HL-60 (cell line): ENCODE results near the gene ITGA2B.

Source experiments
- DNase-seq, 2 experiments: peaks; one replicate each; pipeline ENCODE4 v3.0.0-alpha.2; 2010 to 2020; ENCODE audit warnings: low read depth in 1 of 2, low spot score in 1 of 2
- H3K27ac ChIP-seq: fragments of 250-450 bp; sonication (Bioruptor Pico); replicated peaks from 2 replicates; pipeline ENCODE4 v1.5.1; 2020; ENCODE audit warnings: mild to moderate bottlenecking, moderate library complexity
- H3K27me3 ChIP-seq: fragments of 250-450 bp; sonication (Bioruptor Pico); 2 replicates; pipeline ENCODE4 v1.5.1; 2021; ENCODE audit warnings: mild to moderate bottlenecking, moderate library complexity; ENCODE audit not compliant: insufficient read depth, poor library complexity, severe bottlenecking
- H3K4me3 ChIP-seq: replicated peaks from 2 replicates; pipeline ENCODE4 v1.5.1; 2011; ENCODE audit warnings: mild to moderate bottlenecking, control low read depth, low read length; ENCODE audit not compliant: insufficient read depth
- GABPA ChIP-seq: IDR thresholded peaks from 2 replicates; pipeline ENCODE4 v1.6.1; 2012; ENCODE audit warnings: low read depth
- POLR2AphosphoS5 ChIP-seq: IDR thresholded peaks from 2 replicates; pipeline ENCODE4 v1.6.1; 2012; ENCODE audit warnings: low read depth
- SPI1 ChIP-seq: IDR thresholded peaks from 2 replicates; pipeline ENCODE4 v1.6.1; 2012; ENCODE audit warnings: low read depth, mild to moderate bottlenecking, borderline replicate concordance
- TF ChIP-seq, protein P1 (sequence below): IDR thresholded peaks from one replicate; pipeline ENCODE4 v1.5.1; 2011; ENCODE audit warnings: low read length, control low read depth, inconsistent platforms; ENCODE audit not compliant: insufficient read depth
- TF ChIP-seq, protein P2 (sequence below): IDR thresholded peaks from 2 replicates; pipeline ENCODE4 v1.6.1; 2012; ENCODE audit warnings: low read depth; ENCODE audit not compliant: insufficient replicate concordance

Gene ITGA2B

DNA sequence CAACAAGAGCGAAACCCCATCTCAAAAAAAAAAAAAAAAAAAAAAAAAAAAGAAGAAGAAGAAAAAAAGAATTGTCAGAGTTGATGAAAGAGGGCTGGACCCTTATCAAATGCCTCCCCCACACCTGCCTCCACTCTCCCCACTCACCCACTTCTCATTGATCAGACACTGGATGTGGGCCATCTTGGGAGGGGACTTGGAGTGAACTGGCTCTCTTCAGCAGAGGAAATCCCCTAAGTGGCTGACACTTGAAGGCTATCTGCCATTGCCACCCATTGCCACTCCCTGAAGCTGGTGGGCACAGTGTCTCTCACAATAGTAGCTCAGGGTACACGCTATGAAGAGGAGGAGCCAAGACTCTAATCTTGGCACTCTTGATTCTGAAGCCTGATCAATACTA, 1.6 kb downstream of the ITGA2B start:
- Histone ChIP-seq H3K4me3 (no peak overlapping the region), H3K27ac (0 out of 2 replicates have a peak overlapping the region, but pooled peaks have one; percentile 37), H3K27me3 (no peaks in the 10 kb centered on the region)
- TF ChIP-seq GABPA (no peak), POLR2AphosphoS5 (no peak), SPI1 (no peak)
- TF ChIP-seq, protein P1, sequence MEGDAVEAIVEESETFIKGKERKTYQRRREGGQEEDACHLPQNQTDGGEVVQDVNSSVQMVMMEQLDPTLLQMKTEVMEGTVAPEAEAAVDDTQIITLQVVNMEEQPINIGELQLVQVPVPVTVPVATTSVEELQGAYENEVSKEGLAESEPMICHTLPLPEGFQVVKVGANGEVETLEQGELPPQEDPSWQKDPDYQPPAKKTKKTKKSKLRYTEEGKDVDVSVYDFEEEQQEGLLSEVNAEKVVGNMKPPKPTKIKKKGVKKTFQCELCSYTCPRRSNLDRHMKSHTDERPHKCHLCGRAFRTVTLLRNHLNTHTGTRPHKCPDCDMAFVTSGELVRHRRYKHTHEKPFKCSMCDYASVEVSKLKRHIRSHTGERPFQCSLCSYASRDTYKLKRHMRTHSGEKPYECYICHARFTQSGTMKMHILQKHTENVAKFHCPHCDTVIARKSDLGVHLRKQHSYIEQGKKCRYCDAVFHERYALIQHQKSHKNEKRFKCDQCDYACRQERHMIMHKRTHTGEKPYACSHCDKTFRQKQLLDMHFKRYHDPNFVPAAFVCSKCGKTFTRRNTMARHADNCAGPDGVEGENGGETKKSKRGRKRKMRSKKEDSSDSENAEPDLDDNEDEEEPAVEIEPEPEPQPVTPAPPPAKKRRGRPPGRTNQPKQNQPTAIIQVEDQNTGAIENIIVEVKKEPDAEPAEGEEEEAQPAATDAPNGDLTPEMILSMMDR, result no peak
- TF ChIP-seq, protein P2, sequence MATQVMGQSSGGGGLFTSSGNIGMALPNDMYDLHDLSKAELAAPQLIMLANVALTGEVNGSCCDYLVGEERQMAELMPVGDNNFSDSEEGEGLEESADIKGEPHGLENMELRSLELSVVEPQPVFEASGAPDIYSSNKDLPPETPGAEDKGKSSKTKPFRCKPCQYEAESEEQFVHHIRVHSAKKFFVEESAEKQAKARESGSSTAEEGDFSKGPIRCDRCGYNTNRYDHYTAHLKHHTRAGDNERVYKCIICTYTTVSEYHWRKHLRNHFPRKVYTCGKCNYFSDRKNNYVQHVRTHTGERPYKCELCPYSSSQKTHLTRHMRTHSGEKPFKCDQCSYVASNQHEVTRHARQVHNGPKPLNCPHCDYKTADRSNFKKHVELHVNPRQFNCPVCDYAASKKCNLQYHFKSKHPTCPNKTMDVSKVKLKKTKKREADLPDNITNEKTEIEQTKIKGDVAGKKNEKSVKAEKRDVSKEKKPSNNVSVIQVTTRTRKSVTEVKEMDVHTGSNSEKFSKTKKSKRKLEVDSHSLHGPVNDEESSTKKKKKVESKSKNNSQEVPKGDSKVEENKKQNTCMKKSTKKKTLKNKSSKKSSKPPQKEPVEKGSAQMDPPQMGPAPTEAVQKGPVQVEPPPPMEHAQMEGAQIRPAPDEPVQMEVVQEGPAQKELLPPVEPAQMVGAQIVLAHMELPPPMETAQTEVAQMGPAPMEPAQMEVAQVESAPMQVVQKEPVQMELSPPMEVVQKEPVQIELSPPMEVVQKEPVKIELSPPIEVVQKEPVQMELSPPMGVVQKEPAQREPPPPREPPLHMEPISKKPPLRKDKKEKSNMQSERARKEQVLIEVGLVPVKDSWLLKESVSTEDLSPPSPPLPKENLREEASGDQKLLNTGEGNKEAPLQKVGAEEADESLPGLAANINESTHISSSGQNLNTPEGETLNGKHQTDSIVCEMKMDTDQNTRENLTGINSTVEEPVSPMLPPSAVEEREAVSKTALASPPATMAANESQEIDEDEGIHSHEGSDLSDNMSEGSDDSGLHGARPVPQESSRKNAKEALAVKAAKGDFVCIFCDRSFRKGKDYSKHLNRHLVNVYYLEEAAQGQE, result no peak
- peak in 1 of 2 experiments; percentile 18 for DNase-seq

GRCh38 chr17:44386182-44386525, 3.3 kb downstream of the ITGA2B start:
- no peak for DNase-seq
- no peak overlapping the region for H3K4me3 ChIP-seq
- H3K27me3 ChIP-seq, result no peaks in the 10 kb centered on the region

GRCh38 chr17:44385287-44386181, 3.9 kb downstream of the ITGA2B start:
- TF ChIP-seq, protein P2, result no peak
- TF ChIP-seq, protein P1, result no peak
- TF ChIP-seq SPI1, result no peak
- no peak for TF ChIP-seq GABPA
- no peak for TF ChIP-seq POLR2AphosphoS5
- Histone ChIP-seq H3K27ac (no peak overlapping the region), H3K4me3 (peak overlapping the region; percentile 43), H3K27me3 (no peaks in the 10 kb centered on the region)
- peak; percentile 58 to 65 for DNase-seq

More at GRCh38 chr17:44386182-44386525, 3.3 kb downstream of the ITGA2B start:
- TF ChIP-seq, protein P1, result no peak
- TF ChIP-seq POLR2AphosphoS5 (no peak), SPI1 (no peak)
- no peak overlapping the region for H3K27ac ChIP-seq
